TTC549 (cell line): ENCODE results near the gene TBX19.

ENCODE experiments used
- FAIRE-seq: peaks from 2 replicates; lab custom pipeline; 2012; peaks lifted over from hg19 to GRCh38; lab: Jason Lieb, UNC

The TBX19 gene

GRCh38 chr1:168281603-168282325 is 1.1 kb downstream of the TBX19 start:
- no peak for FAIRE-seq

- FAIRE-seq = no peak
Observed at GRCh38 chr1:168285521-168285790, 4.8 kb downstream of the TBX19 start.

- FAIRE-seq = no peak
Observed at GRCh38 chr1:168285971-168286927, 5.6 kb downstream of the TBX19 start.

- no peak for FAIRE-seq
Observed at GRCh38 chr1:168287237-168287664, 6.6 kb downstream of the TBX19 start.

- FAIRE-seq = no peak
Observed at GRCh38 chr1:168288311-168289052, 7.8 kb downstream of the TBX19 start.

- FAIRE-seq = no peak
Observed at GRCh38 chr1:168291222-168291837, 10.7 kb downstream of the TBX19 start.

- FAIRE-seq = no peak
Observed at GRCh38 chr1:168293356-168293755, 12.7 kb downstream of the TBX19 start.

GRCh38 chr1:168295411-168296114 is 14.9 kb downstream of the TBX19 start:
- FAIRE-seq = no peak

- no peak for FAIRE-seq
Observed at GRCh38 chr1:168297019-168297730, 16.5 kb downstream of the TBX19 start.

- no peak for FAIRE-seq
Observed at GRCh38 chr1:168298446-168298845, 17.8 kb downstream of the TBX19 start.

- no peak for FAIRE-seq
Observed at GRCh38 chr1:168300626-168301025, 19.9 kb downstream of the TBX19 start.

GRCh38 chr1:168301664-168302320 is 21.1 kb downstream of the TBX19 start:
- no peak for FAIRE-seq

GRCh38 chr1:168303716-168304540 is 23.3 kb downstream of the TBX19 start:
- FAIRE-seq = no peak

GRCh38 chr1:168304865-168305264 is 24.2 kb downstream of the TBX19 start:
- FAIRE-seq = no peak

GRCh38 chr1:168312718-168313604 is 32.3 kb downstream of the TBX19 start:
- FAIRE-seq = no peak

- no peak for FAIRE-seq
Observed at GRCh38 chr1:168316142-168316541, 35.5 kb downstream of the TBX19 start.

- no peak for FAIRE-seq
Observed at GRCh38 chr1:168317309-168317708, 36.6 kb downstream of the TBX19 start.

- no peak for FAIRE-seq
Observed at GRCh38 chr1:168319691-168320090, 39.0 kb downstream of the TBX19 start.

GRCh38 chr1:168320149-168320548 is 39.5 kb downstream of the TBX19 start:
- no peak for FAIRE-seq
